ENCODE measurements around the gene RCAN2.
"Not testable (repeated sequence)": the region's sequence is repeated elsewhere in the genome, so short reads cannot be mapped to it uniquely, and the experiment has no call there.

Gene RCAN2

GRCh38 chr6:46437671-46438221, 53.5 kb downstream of the RCAN2 start:
- Mint-ChIP-seq H3K4me3 (no peak overlapping the region), H3K36me3 (ENCODE audit: low read depth) (no peaks in the 10 kb centered on the region), H3K9me3 (no peaks in the 10 kb centered on the region), H3K27ac (no peak overlapping the region), H3K27me3 (peaks cover 29% of the 10 kb centered on the region), H3K4me1 (ENCODE audit: low read depth) (no peaks in the 10 kb centered on the region)
- DNase-seq: no peak

- Mint-ChIP-seq H3K27me3 (peaks cover 34% of the 10 kb centered on the region), H3K4me3 (no peak overlapping the region), H3K27ac (no peak overlapping the region), H3K4me1 (ENCODE audit: low read depth) (no peaks in the 10 kb centered on the region), H3K9me3 (no peaks in the 10 kb centered on the region), H3K36me3 (ENCODE audit: low read depth) (no peaks in the 10 kb centered on the region)
- DNase-seq: no peak
Measured at GRCh38 chr6:46422619-46423018, 68.6 kb downstream of the RCAN2 start.

GRCh38 chr6:46421939-46422338, 69.3 kb downstream of the RCAN2 start:
- peaks cover 31% of the 10 kb centered on the region for H3K27me3 Mint-ChIP-seq
- no peak overlapping the region for H3K27ac Mint-ChIP-seq
- no peaks in the 10 kb centered on the region for H3K4me1 Mint-ChIP-seq (ENCODE audit: low read depth)
- H3K36me3 Mint-ChIP-seq (ENCODE audit: low read depth): no peaks in the 10 kb centered on the region
- DNase-seq: no peak
- no peak overlapping the region for H3K4me3 Mint-ChIP-seq
- no peaks in the 10 kb centered on the region for H3K9me3 Mint-ChIP-seq

GRCh38 chr6:46420921-46421638, 70.2 kb downstream of the RCAN2 start:
- H3K27me3 Mint-ChIP-seq: peaks cover 31% of the 10 kb centered on the region
- no peak overlapping the region for H3K27ac Mint-ChIP-seq
- H3K4me3 Mint-ChIP-seq: no peak overlapping the region
- H3K9me3 Mint-ChIP-seq: no peaks in the 10 kb centered on the region
- H3K36me3 Mint-ChIP-seq (ENCODE audit: low read depth): no peaks in the 10 kb centered on the region
- no peak for DNase-seq
- H3K4me1 Mint-ChIP-seq (ENCODE audit: low read depth): no peaks in the 10 kb centered on the region

GRCh38 chr6:46419576-46420002, 71.7 kb downstream of the RCAN2 start:
- peaks cover 33% of the 10 kb centered on the region for H3K27me3 Mint-ChIP-seq
- H3K36me3 Mint-ChIP-seq (ENCODE audit: low read depth): no peaks in the 10 kb centered on the region
- no peaks in the 10 kb centered on the region for H3K9me3 Mint-ChIP-seq
- no peak overlapping the region for H3K4me3 Mint-ChIP-seq
- no peak overlapping the region for H3K27ac Mint-ChIP-seq
- no peaks in the 10 kb centered on the region for H3K4me1 Mint-ChIP-seq (ENCODE audit: low read depth)
- no peak for DNase-seq

- H3K27ac Mint-ChIP-seq: no peak overlapping the region
- peaks cover 8% of the 10 kb centered on the region for H3K27me3 Mint-ChIP-seq
- no peak overlapping the region for H3K4me3 Mint-ChIP-seq
- no peaks in the 10 kb centered on the region for H3K36me3 Mint-ChIP-seq (ENCODE audit: low read depth)
- H3K9me3 Mint-ChIP-seq: no peaks in the 10 kb centered on the region
- DNase-seq: no peak
- H3K4me1 Mint-ChIP-seq (ENCODE audit: low read depth): no peaks in the 10 kb centered on the region
Measured at GRCh38 chr6:46414398-46414797, 76.9 kb downstream of the RCAN2 start.

- no peaks in the 10 kb centered on the region for H3K36me3 Mint-ChIP-seq (ENCODE audit: low read depth)
- no peaks in the 10 kb centered on the region for H3K9me3 Mint-ChIP-seq
- peaks cover 5% of the 10 kb centered on the region for H3K27me3 Mint-ChIP-seq
- no peaks in the 10 kb centered on the region for H3K4me1 Mint-ChIP-seq (ENCODE audit: low read depth)
- H3K4me3 Mint-ChIP-seq: no peak overlapping the region
- DNase-seq: no peak
- H3K27ac Mint-ChIP-seq: no peak overlapping the region
Measured at GRCh38 chr6:46412662-46413061, 78.6 kb downstream of the RCAN2 start.

GRCh38 chr6:46411456-46412197, 79.6 kb downstream of the RCAN2 start:
- no peak for DNase-seq
- no peaks in the 10 kb centered on the region for H3K4me1 Mint-ChIP-seq (ENCODE audit: low read depth)
- H3K27ac Mint-ChIP-seq: no peak overlapping the region
- H3K36me3 Mint-ChIP-seq (ENCODE audit: low read depth): no peaks in the 10 kb centered on the region
- H3K4me3 Mint-ChIP-seq: no peak overlapping the region
- peaks cover 5% of the 10 kb centered on the region for H3K27me3 Mint-ChIP-seq
- no peaks in the 10 kb centered on the region for H3K9me3 Mint-ChIP-seq

GRCh38 chr6:46410334-46410953, 80.8 kb downstream of the RCAN2 start:
- no peak for DNase-seq
- Mint-ChIP-seq H3K27ac (no peak overlapping the region), H3K36me3 (ENCODE audit: low read depth) (no peaks in the 10 kb centered on the region), H3K9me3 (no peaks in the 10 kb centered on the region), H3K27me3 (peaks cover 5% of the 10 kb centered on the region), H3K4me3 (no peak overlapping the region), H3K4me1 (ENCODE audit: low read depth) (no peaks in the 10 kb centered on the region)

GRCh38 chr6:46407776-46408530, 83.3 kb downstream of the RCAN2 start:
- Mint-ChIP-seq H3K4me3 (no peak overlapping the region), H3K27me3 (peaks cover 4% of the 10 kb centered on the region), H3K4me1 (ENCODE audit: low read depth) (no peaks in the 10 kb centered on the region), H3K9me3 (no peaks in the 10 kb centered on the region), H3K27ac (no peak overlapping the region), H3K36me3 (ENCODE audit: low read depth) (no peaks in the 10 kb centered on the region)
- no peak for DNase-seq

GRCh38 chr6:46407246-46407645, 84.0 kb downstream of the RCAN2 start:
- no peaks in the 10 kb centered on the region for H3K4me1 Mint-ChIP-seq (ENCODE audit: low read depth)
- no peaks in the 10 kb centered on the region for H3K9me3 Mint-ChIP-seq
- peaks cover 4% of the 10 kb centered on the region for H3K27me3 Mint-ChIP-seq
- H3K36me3 Mint-ChIP-seq (ENCODE audit: low read depth): no peaks in the 10 kb centered on the region
- DNase-seq: no peak
- H3K27ac Mint-ChIP-seq: no peak overlapping the region
- H3K4me3 Mint-ChIP-seq: no peak overlapping the region

GRCh38 chr6:46405620-46406180, 85.5 kb downstream of the RCAN2 start:
- H3K9me3 Mint-ChIP-seq; H3K4me3 Mint-ChIP-seq; DNase-seq; H3K36me3 Mint-ChIP-seq (ENCODE audit: low read depth); H3K27me3 Mint-ChIP-seq; H3K4me1 Mint-ChIP-seq (ENCODE audit: low read depth); H3K27ac Mint-ChIP-seq: not testable (repeated sequence)

- no peaks in the 10 kb centered on the region for H3K9me3 Mint-ChIP-seq
- H3K4me1 Mint-ChIP-seq (ENCODE audit: low read depth): no peaks in the 10 kb centered on the region
- H3K27ac Mint-ChIP-seq: no peak overlapping the region
- DNase-seq: no peak
- peaks cover 14% of the 10 kb centered on the region for H3K27me3 Mint-ChIP-seq
- no peaks in the 10 kb centered on the region for H3K36me3 Mint-ChIP-seq (ENCODE audit: low read depth)
- no peak overlapping the region for H3K4me3 Mint-ChIP-seq
Measured at GRCh38 chr6:46400898-46401297, 90.4 kb downstream of the RCAN2 start.

- DNase-seq: no peak
- Mint-ChIP-seq H3K36me3 (ENCODE audit: low read depth) (no peaks in the 10 kb centered on the region), H3K9me3 (no peaks in the 10 kb centered on the region), H3K4me3 (no peak overlapping the region), H3K4me1 (ENCODE audit: low read depth) (no peaks in the 10 kb centered on the region), H3K27ac (no peak overlapping the region), H3K27me3 (peaks cover 18% of the 10 kb centered on the region)
Measured at GRCh38 chr6:46395530-46395929, 95.7 kb downstream of the RCAN2 start.

Data from activated T-cell treated with anti-CD3 and anti-CD28 coated beads, Interleukin-2, amount 50 U/mL, for 24 hours (primary cell).